ENCODE data around the gene PCAT6.

Gene PCAT6

GRCh38 chr1:202835548-202836072, 24.9 kb downstream of the PCAT6 start:
- no peak for TF ChIP-seq CTCF (IDR thresholded peaks at IDR 0.05; ENCODE audit: insufficient read depth, low read depth, low read length, missing control alignments)
- peak; percentile 32 for DNase-seq (ENCODE audit: low read depth)
- no peak overlapping the region for H3K4me3 ChIP-seq (ENCODE audit: low read depth, low read length)

DNA sequence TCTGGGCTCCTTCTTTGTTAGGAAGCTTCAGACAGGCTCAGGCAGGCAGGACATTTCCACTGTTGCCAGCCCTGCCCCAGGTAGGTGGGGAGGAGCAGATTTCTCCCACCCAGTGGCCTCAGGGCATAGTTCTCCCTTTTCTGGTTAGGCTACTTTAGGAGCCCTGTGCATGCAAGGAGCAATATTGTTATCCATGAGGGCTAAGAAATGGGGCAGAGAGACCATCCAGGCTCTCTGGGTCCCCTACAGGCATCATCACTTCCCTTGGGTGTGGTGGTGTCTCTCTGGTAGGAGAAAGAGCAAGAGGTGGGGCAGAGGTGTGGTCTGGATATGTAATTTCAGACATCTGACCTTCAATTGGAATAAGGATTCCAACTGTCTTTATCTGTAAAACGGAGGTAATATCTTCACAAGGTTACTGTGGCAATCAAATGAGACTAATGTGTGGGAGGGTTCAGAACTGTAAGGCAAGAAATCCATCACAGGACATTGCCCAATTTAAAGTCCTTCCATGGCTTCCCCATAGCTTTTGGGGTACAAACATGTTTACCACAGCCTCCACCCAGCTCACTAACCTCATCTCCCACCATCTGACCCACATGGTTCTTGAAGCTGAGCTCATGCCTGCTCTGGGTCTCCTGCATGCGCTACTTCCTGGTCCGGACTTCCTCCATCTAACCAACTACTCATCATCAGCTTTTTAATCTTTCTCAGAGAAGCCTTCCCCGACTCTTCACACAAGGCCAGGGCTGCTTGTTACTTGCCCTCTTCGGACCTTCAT, 26.1 kb downstream of the PCAT6 start:
- no peak overlapping the region for H3K4me3 ChIP-seq (ENCODE audit: low read depth, low read length)
- no peak for TF ChIP-seq CTCF (IDR thresholded peaks at IDR 0.05; ENCODE audit: insufficient read depth, low read depth, low read length, missing control alignments)
- DNase-seq (ENCODE audit: low read depth), result no peak

GRCh38 chr1:202837746-202838262, 27.1 kb downstream of the PCAT6 start:
- H3K4me3 ChIP-seq (ENCODE audit: low read depth, low read length), result no peak overlapping the region
- DNase-seq (ENCODE audit: low read depth), result no peak
- TF ChIP-seq CTCF (IDR thresholded peaks at IDR 0.05; ENCODE audit: insufficient read depth, low read depth, low read length, missing control alignments), result no peak

GRCh38 chr1:202843081-202843480, 32.3 kb downstream of the PCAT6 start:
- no peak overlapping the region for H3K4me3 ChIP-seq (ENCODE audit: low read depth, low read length)
- TF ChIP-seq CTCF (IDR thresholded peaks at IDR 0.05; ENCODE audit: insufficient read depth, low read depth, low read length, missing control alignments), result no peak
- no peak for DNase-seq (ENCODE audit: low read depth)

DNA sequence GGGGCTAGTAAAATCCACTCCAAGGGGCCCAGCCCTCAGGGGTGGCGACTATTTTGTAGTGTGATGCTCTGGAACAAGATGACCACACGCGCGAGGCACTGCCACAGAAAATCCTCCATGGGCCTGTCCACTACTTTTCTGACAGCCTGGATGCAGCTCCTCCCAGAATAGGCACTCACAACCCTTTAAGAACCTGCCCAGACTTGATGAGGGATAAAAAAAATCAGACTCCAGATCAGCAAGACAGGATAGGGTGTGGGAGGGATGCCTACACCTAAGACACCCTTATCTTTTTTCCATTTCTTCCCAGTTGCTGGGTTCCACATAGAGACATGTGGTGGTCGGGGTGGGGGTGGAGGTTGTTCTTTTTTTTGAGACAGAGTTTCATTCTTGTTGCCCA, 33.5 kb downstream of the PCAT6 start:
- no peak overlapping the region for H3K4me3 ChIP-seq (ENCODE audit: low read depth, low read length)
- DNase-seq (ENCODE audit: low read depth), result no peak
- no peak for TF ChIP-seq CTCF (IDR thresholded peaks at IDR 0.05; ENCODE audit: insufficient read depth, low read depth, low read length, missing control alignments)

DNA sequence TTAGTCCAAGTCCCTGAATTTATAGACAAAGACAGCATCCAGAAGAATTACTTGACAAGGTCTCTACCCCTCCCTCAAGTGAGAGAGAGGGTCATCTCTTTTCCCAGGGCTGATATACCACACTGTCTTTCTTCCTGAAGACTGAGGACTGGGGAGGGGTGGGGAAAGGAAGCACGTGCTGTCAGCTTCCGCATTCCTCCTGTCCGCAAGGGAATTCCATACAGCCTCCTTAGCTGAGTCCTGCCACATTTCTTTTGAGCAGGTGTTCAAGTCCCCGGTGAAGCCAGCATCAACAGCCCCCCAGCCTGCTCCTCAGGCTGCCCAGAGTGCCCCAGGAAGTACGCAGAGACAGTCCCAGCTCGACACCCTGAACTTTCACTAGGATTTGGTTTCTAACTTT, 34.2 kb downstream of the PCAT6 start:
- H3K4me3 ChIP-seq (ENCODE audit: low read depth, low read length), result no peak overlapping the region
- no peak for DNase-seq (ENCODE audit: low read depth)

More for the DNA sequence above, 34.2 kb downstream of the PCAT6 start:
- TF ChIP-seq CTCF (IDR thresholded peaks at IDR 0.05; ENCODE audit: insufficient read depth, low read depth, low read length, missing control alignments), result no peak
